ENCODE measurements around the gene ITGB8.

The ITGB8 gene

DNA sequence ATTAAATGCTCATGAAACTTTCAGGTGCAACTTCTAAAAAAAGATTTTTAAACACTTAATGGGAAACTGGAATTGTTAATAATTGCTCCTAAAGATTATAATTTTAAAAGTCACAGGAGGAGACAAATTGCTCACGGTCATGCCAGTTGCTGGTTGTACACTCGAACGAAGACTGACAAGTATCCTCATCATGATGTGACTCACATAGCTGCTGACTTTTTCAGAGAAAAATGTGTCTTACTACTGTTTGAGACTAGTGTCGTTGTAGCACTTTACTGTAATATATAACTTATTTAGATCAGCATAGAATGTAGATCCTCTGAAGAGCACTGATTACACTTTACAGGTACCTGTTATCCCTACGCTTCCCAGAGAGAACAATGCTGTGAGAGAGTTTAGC lies 79.3 kb downstream of the ITGB8 start:
- Histone ChIP-seq H3K4me3 (ENCODE audit: low read depth in 1 of 2, low read length in 2 of 2) (no peak overlapping the region), H3K9ac (ENCODE audit: low read depth in 1 of 2, low read length in 2 of 2) (no peak overlapping the region), H3K4me1 (ENCODE audit: control insufficient read depth in 1 of 2, insufficient read depth in 2 of 2, low read length in 2 of 2) (peaks cover 20 to 22% of the 10 kb centered on the region in 2 donors), H3K27me3 (ENCODE audit: control insufficient read depth in 1 of 2, insufficient read depth in 2 of 2, low read length in 2 of 2) (no peaks in the 10 kb centered on the region), H3K27ac (ENCODE audit: low read depth, low read length) (no peak overlapping the region), H3K36me3 (ENCODE audit: control insufficient read depth in 1 of 2, insufficient read depth in 2 of 2, low read length in 2 of 2) (no peaks in the 10 kb centered on the region), H3K9me3 (ENCODE audit: control insufficient read depth in 1 of 2, low read length in 2 of 2) (no peaks in the 10 kb centered on the region)

GRCh38 chr7:20411372-20411771 lies 80.7 kb downstream of the ITGB8 start:
- Histone ChIP-seq H3K4me1 (ENCODE audit: control insufficient read depth in 1 of 2, insufficient read depth in 2 of 2, low read length in 2 of 2) (peaks cover 20 to 27% of the 10 kb centered on the region in 2 donors), H3K9me3 (ENCODE audit: control insufficient read depth in 1 of 2, low read length in 2 of 2) (no peaks in the 10 kb centered on the region), H3K27me3 (ENCODE audit: control insufficient read depth in 1 of 2, insufficient read depth in 2 of 2, low read length in 2 of 2) (no peaks in the 10 kb centered on the region), H3K36me3 (ENCODE audit: control insufficient read depth in 1 of 2, insufficient read depth in 2 of 2, low read length in 2 of 2) (no peaks in the 10 kb centered on the region), H3K4me3 (ENCODE audit: low read depth in 1 of 2, low read length in 2 of 2) (no peak overlapping the region), H3K9ac (ENCODE audit: low read depth in 1 of 2, low read length in 2 of 2) (no peak overlapping the region), H3K27ac (ENCODE audit: low read depth, low read length) (no peak overlapping the region)

DNA sequence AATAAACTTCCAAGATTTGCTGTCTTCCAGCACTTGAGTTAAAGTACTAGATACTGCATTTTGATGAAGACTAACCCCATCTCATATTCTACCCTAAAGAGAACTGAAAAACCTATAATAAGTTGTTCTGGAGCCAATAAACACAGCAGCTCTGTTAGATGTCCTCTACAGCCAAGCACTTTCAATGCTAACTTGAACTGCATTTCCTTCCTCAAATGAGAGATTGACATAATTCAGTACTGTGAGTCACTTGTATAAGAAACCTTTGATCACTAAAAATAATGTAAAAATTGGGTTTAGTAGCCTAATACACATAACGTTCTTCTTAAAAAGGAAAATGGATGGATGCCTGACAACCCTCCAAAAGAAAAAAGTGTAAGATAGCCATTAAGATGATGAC lies 81.3 kb downstream of the ITGB8 start:
- H3K4me3 ChIP-seq (ENCODE audit: low read depth in 1 of 2, low read length in 2 of 2) = no peak overlapping the region
- H3K36me3 ChIP-seq (ENCODE audit: control insufficient read depth in 1 of 2, insufficient read depth in 2 of 2, low read length in 2 of 2) = no peaks in the 10 kb centered on the region
- no peak overlapping the region for H3K27ac ChIP-seq (ENCODE audit: low read depth, low read length)
- H3K9me3 ChIP-seq (ENCODE audit: control insufficient read depth in 1 of 2, low read length in 2 of 2) = no peaks in the 10 kb centered on the region
- H3K9ac ChIP-seq (ENCODE audit: low read depth in 1 of 2, low read length in 2 of 2) = no peak overlapping the region
- peaks cover 14 to 26% of the 10 kb centered on the region in 2 donors for H3K4me1 ChIP-seq (ENCODE audit: control insufficient read depth in 1 of 2, insufficient read depth in 2 of 2, low read length in 2 of 2)
- H3K27me3 ChIP-seq (ENCODE audit: control insufficient read depth in 1 of 2, insufficient read depth in 2 of 2, low read length in 2 of 2) = no peaks in the 10 kb centered on the region

DNA sequence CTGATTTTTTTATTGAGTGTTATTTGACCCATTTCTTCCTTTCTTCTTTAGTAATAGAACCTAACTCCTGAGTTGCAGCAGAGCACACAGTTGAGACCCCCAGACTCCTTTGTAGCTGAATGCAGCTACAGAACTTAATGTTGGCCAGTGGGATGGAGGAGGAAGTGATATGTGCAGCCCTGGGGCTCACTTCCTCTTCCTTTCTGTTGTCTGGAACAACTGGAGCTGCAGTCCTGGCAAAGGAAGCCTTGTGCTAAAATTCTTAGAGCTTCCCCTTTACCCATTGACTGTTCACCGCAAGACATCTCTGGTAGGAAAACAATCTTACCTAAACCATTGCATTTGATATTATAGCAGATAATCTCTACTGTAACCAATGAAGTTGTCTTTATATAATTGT lies 86.6 kb downstream of the ITGB8 start:
- no peaks in the 10 kb centered on the region for H3K36me3 ChIP-seq (ENCODE audit: control insufficient read depth in 1 of 2, insufficient read depth in 2 of 2, low read length in 2 of 2)
- H3K4me3 ChIP-seq (ENCODE audit: low read depth in 1 of 2, low read length in 2 of 2) = no peak overlapping the region
- peaks cover 11 to 19% of the 10 kb centered on the region in 2 donors for H3K4me1 ChIP-seq (ENCODE audit: control insufficient read depth in 1 of 2, insufficient read depth in 2 of 2, low read length in 2 of 2)
- no peak overlapping the region for H3K9ac ChIP-seq (ENCODE audit: low read depth in 1 of 2, low read length in 2 of 2)
- H3K27ac ChIP-seq (ENCODE audit: low read depth, low read length) = no peak overlapping the region
- no peaks in the 10 kb centered on the region for H3K9me3 ChIP-seq (ENCODE audit: control insufficient read depth in 1 of 2, low read length in 2 of 2)
- no peaks in the 10 kb centered on the region for H3K27me3 ChIP-seq (ENCODE audit: control insufficient read depth in 1 of 2, insufficient read depth in 2 of 2, low read length in 2 of 2)

DNA sequence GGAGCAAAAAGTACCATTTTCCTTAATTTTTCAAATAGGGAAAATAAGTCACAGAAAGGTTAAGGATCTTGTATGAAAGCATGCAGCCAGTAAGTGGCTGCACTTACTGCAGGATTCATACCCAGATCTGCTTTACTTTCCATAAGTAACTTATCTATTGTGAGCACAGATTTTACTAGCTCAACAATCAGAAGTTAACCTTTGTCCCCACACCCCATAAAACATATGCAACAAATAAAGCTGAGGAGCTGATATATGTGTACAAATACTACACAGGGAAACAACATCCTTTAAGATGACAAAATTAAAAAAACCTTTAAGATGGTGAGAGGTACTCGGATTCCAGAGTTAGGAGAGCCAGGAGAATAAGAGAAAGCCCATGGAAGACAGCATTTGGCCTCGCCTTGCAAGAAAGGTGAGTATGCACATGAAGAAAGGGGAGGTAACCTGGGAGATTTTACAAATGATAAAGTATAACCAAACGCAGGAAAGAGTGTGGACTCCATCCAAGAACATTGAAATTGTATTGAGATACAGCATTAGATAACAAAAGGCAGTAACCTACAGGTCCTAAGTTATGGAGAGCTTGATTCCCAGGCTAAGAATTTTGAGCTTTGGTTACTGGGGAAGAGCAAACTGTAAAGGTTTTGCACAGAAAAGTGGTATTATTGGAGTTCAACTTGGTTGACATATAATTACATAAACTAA lies 87.1 kb downstream of the ITGB8 start:
- Histone ChIP-seq H3K4me3 (ENCODE audit: low read depth in 1 of 2, low read length in 2 of 2) (peak overlapping the region in 1 of 2 donors; percentile 3), H3K9me3 (ENCODE audit: control insufficient read depth in 1 of 2, low read length in 2 of 2) (no peaks in the 10 kb centered on the region), H3K27me3 (ENCODE audit: control insufficient read depth in 1 of 2, insufficient read depth in 2 of 2, low read length in 2 of 2) (no peaks in the 10 kb centered on the region), H3K27ac (ENCODE audit: low read depth, low read length) (no peak overlapping the region), H3K9ac (ENCODE audit: low read depth in 1 of 2, low read length in 2 of 2) (no peak overlapping the region), H3K36me3 (ENCODE audit: control insufficient read depth in 1 of 2, insufficient read depth in 2 of 2, low read length in 2 of 2) (no peaks in the 10 kb centered on the region), H3K4me1 (ENCODE audit: control insufficient read depth in 1 of 2, insufficient read depth in 2 of 2, low read length in 2 of 2) (peaks cover 11 to 19% of the 10 kb centered on the region in 2 donors)

DNA sequence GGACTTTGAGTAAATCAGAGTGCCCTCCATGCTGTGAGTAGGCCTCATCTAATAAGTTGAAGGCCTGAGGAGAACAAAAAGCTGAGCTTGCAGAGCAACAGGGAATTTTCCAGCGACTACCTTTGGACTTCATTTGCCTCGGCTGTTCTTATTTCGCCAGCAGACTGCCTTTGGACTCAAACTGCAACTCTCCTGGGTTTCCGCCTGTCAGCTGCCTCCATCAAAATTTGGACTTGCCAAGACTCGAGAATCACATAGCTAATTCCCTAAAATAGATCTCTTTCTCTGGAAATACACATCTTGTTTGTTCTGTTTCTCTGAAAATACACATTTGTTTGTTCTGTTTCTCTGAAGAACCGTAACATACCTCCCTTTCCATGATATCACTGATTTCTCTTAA lies 93.8 kb downstream of the ITGB8 start:
- Histone ChIP-seq H3K4me1 (ENCODE audit: control insufficient read depth in 1 of 2, insufficient read depth in 2 of 2, low read length in 2 of 2) (no peaks in the 10 kb centered on the region), H3K27ac (ENCODE audit: low read depth, low read length) (no peak overlapping the region), H3K9ac (ENCODE audit: low read depth in 1 of 2, low read length in 2 of 2) (no peak overlapping the region), H3K36me3 (ENCODE audit: control insufficient read depth in 1 of 2, insufficient read depth in 2 of 2, low read length in 2 of 2) (no peaks in the 10 kb centered on the region), H3K27me3 (ENCODE audit: control insufficient read depth in 1 of 2, insufficient read depth in 2 of 2, low read length in 2 of 2) (no peaks in the 10 kb centered on the region), H3K4me3 (ENCODE audit: low read depth in 1 of 2, low read length in 2 of 2) (no peak overlapping the region), H3K9me3 (ENCODE audit: control insufficient read depth in 1 of 2, low read length in 2 of 2) (no peaks in the 10 kb centered on the region)

DNA sequence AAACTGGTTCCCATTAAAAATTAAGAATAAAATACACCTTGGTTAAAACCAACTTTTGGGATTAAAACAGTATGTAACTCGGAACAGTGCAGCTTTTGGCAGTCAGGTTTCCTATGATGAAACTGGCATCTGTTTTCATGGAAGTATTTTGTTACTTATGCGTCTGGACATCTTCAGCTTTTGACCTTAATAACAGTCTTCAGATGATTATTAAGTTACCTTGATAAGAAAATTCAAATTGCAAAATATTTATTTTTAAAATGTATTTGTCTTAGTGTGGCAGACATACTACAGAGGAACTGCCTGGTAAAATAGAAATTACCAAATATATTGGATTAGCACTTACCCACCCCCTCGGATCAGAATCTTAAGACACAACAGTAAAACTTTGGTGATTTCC lies 100.0 kb downstream of the ITGB8 start:
- Histone ChIP-seq H3K9me3 (ENCODE audit: control insufficient read depth in 1 of 2, low read length in 2 of 2) (no peaks in the 10 kb centered on the region), H3K4me3 (ENCODE audit: low read depth in 1 of 2, low read length in 2 of 2) (no peak overlapping the region), H3K9ac (ENCODE audit: low read depth in 1 of 2, low read length in 2 of 2) (no peak overlapping the region), H3K27ac (ENCODE audit: low read depth, low read length) (no peak overlapping the region), H3K4me1 (ENCODE audit: control insufficient read depth in 1 of 2, insufficient read depth in 2 of 2, low read length in 2 of 2) (no peaks in the 10 kb centered on the region), H3K27me3 (ENCODE audit: control insufficient read depth in 1 of 2, insufficient read depth in 2 of 2, low read length in 2 of 2) (no peaks in the 10 kb centered on the region), H3K36me3 (ENCODE audit: control insufficient read depth in 1 of 2, insufficient read depth in 2 of 2, low read length in 2 of 2) (no peaks in the 10 kb centered on the region)

GRCh38 chr7:20431146-20431545 lies 100.4 kb downstream of the ITGB8 start:
- H3K9ac ChIP-seq (ENCODE audit: low read depth in 1 of 2, low read length in 2 of 2) = no peak overlapping the region
- H3K27ac ChIP-seq (ENCODE audit: low read depth, low read length) = no peak overlapping the region
- H3K36me3 ChIP-seq (ENCODE audit: control insufficient read depth in 1 of 2, insufficient read depth in 2 of 2, low read length in 2 of 2) = no peaks in the 10 kb centered on the region
- H3K4me1 ChIP-seq (ENCODE audit: control insufficient read depth in 1 of 2, insufficient read depth in 2 of 2, low read length in 2 of 2) = no peaks in the 10 kb centered on the region
- H3K4me3 ChIP-seq (ENCODE audit: low read depth in 1 of 2, low read length in 2 of 2) = no peak overlapping the region
- H3K9me3 ChIP-seq (ENCODE audit: control insufficient read depth in 1 of 2, low read length in 2 of 2) = no peaks in the 10 kb centered on the region
- no peaks in the 10 kb centered on the region for H3K27me3 ChIP-seq (ENCODE audit: control insufficient read depth in 1 of 2, insufficient read depth in 2 of 2, low read length in 2 of 2)

GRCh38 chr7:20432071-20432470 lies 101.4 kb downstream of the ITGB8 start:
- no peaks in the 10 kb centered on the region for H3K36me3 ChIP-seq (ENCODE audit: control insufficient read depth in 1 of 2, insufficient read depth in 2 of 2, low read length in 2 of 2)
- H3K27ac ChIP-seq (ENCODE audit: low read depth, low read length) = no peak overlapping the region
- H3K9me3 ChIP-seq (ENCODE audit: control insufficient read depth in 1 of 2, low read length in 2 of 2) = no peaks in the 10 kb centered on the region
- H3K9ac ChIP-seq (ENCODE audit: low read depth in 1 of 2, low read length in 2 of 2) = no peak overlapping the region
- no peaks in the 10 kb centered on the region for H3K4me1 ChIP-seq (ENCODE audit: control insufficient read depth in 1 of 2, insufficient read depth in 2 of 2, low read length in 2 of 2)
- H3K27me3 ChIP-seq (ENCODE audit: control insufficient read depth in 1 of 2, insufficient read depth in 2 of 2, low read length in 2 of 2) = no peaks in the 10 kb centered on the region
- H3K4me3 ChIP-seq (ENCODE audit: low read depth in 1 of 2, low read length in 2 of 2) = no peak overlapping the region

DNA sequence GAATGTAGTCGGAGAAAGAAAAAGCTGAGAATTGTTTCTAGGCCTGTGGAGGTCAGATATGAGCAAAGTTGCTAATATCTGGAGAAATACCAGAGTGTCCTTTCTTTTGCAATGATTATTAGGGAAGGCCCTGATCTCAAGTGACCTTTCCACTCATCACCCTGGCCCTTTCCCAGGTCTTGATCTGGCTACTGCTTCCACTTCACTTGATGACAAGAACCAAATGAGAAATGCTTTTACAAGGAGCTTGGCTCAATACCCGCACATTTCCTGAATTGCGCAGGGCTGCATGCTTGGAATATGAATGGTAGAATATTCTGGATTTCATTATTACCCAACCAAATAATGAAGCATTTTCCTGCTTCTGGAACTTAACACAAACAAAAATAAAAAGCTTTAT lies 104.6 kb downstream of the ITGB8 start:
- no peaks in the 10 kb centered on the region for H3K9me3 ChIP-seq (ENCODE audit: control insufficient read depth in 1 of 2, low read length in 2 of 2)
- H3K4me1 ChIP-seq (ENCODE audit: control insufficient read depth in 1 of 2, insufficient read depth in 2 of 2, low read length in 2 of 2) = peaks cover 0 to 17% of the 10 kb centered on the region in 2 donors
- no peak overlapping the region for H3K4me3 ChIP-seq (ENCODE audit: low read depth in 1 of 2, low read length in 2 of 2)
- no peaks in the 10 kb centered on the region for H3K36me3 ChIP-seq (ENCODE audit: control insufficient read depth in 1 of 2, insufficient read depth in 2 of 2, low read length in 2 of 2)
- H3K27me3 ChIP-seq (ENCODE audit: control insufficient read depth in 1 of 2, insufficient read depth in 2 of 2, low read length in 2 of 2) = no peaks in the 10 kb centered on the region
- H3K27ac ChIP-seq (ENCODE audit: low read depth, low read length) = no peak overlapping the region
- H3K9ac ChIP-seq (ENCODE audit: low read depth in 1 of 2, low read length in 2 of 2) = no peak overlapping the region
